GM04503 (cell line): ENCODE measurements around the gene ZNF471.

Experiments
- DNase-seq: peaks from one replicate; pipeline ENCODE4 v3.0.0-alpha.2; 2012; ENCODE audit warnings: low read depth

ZNF471 gene

DNA sequence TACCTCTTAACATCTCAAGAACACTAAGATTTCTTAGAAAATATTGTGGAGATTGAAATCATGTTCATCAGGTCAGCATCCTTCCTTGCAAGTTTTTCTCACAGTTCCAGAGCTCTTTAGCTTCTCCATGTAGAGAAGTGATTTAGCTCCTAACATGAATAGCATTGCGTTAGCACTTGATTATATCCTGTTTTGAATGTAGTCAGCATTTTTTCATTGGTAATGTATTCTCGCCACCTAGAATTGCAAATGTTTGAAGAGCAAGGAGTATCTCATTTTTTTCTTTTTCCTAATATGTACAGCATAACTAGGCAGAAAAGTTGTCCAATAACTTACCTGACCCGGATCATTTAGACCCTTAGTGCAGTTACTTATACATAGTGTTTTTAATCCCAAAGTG lies 66.3 kb downstream of the ZNF471 start:
- no peak for DNase-seq

DNA sequence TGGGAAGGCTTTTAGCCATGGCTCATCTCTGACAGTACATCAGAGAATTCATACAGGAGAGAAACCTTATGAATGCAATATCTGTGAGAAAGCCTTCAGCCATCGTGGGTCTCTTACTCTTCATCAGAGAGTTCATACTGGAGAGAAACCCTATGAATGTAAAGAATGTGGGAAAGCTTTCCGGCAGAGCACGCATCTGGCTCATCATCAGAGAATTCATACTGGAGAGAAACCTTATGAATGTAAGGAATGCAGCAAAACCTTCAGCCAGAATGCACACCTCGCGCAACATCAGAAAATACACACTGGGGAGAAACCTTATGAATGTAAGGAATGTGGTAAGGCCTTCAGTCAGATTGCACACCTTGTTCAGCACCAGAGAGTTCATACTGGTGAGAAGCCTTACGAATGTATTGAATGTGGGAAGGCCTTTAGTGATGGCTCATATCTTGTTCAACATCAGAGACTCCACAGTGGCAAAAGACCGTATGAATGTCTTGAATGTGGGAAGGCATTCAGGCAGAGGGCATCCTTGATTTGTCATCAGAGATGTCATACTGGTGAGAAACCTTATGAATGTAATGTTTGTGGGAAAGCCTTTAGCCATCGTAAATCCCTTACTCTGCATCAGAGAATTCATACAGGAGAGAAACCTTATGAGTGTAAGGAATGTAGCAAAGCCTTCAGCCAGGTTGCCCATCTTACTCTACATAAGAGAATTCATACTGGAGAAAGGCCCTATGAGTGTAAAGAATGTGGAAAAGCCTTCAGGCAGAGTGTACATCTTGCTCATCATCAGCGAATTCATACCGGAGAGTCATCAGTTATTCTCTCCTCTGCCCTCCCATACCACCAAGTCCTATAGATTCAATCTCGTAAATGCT lies 70.3 kb downstream of the ZNF471 start:
- DNase-seq: no peak
